Measurements from ENCODE around the gene REEP6. TPM values are rescaled to one million over a fixed set of nuclear protein-coding genes. Genes with fewer than 3 reads are reported as not detected.

The REEP6 gene
- polyA plus RNA-seq, 1 of the 3 experiments (the other 2 are of a cell fraction) = 9.1 TPM

DNA sequence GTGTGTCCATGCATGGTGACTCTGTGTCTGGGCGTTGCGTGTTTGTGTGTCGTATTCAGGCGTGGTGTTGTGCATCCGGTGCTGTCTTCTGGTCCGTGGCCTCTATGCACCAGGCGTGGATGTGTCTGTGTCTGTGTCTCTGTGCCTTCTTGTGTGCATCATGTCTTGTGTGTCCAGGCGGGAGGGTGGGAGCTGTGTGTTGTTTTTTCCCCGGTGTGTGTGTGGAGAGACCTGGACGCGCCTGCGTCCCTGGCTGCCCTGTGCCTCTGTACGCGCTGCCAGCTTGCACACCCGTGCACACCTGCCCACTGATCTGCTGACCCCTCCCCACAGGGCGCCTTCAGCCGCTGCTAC, 34.0 kb downstream of the REEP6 start:
- no peak for DNase-seq
- Histone ChIP-seq H3K9me3 (no peaks in the 10 kb centered on the region), H3K4me3 (ENCODE audit: low read depth in 2 of 2, low read length in 1 of 2) (no peak overlapping the region), H3K27me3 (ENCODE audit: insufficient read depth) (peaks cover 65% of the 10 kb centered on the region), H4K20me1 (ENCODE audit: insufficient read depth) (no peaks in the 10 kb centered on the region), H3K27ac (ENCODE audit: low read depth in 2 of 2, low read length in 1 of 2) (no peak overlapping the region), H3K9ac (no peak overlapping the region), H3K9me2 (no peaks in the 10 kb centered on the region), H3K79me2 (ENCODE audit: insufficient read depth) (no peaks in the 10 kb centered on the region), H3K4me2 (no peak overlapping the region), H3F3A (replicated peaks; ENCODE audit: insufficient read depth) (peaks cover 6% of the 10 kb centered on the region), H3K4me1 (ENCODE audit: control insufficient read depth in 1 of 2, insufficient read depth in 2 of 2, low read depth in 1 of 2, low read length in 1 of 2) (no peaks in the 10 kb centered on the region), H3K36me3 (replicated peaks in 1 of 2; ENCODE audit: control insufficient read depth in 1 of 2, insufficient read depth in 2 of 2, low read length in 1 of 2) (no peaks in the 10 kb centered on the region), H2AFZ (ENCODE audit: low read depth) (no peak overlapping the region)
- 22% methylated on average over 9 of the region's 17 CpGs for WGBS (ENCODE audit: low lambda C conversion rate)
- POLR2A ChIA-PET = no interaction called here
- no peak for TF ChIP-seq CHD2 (IDR thresholded peaks at IDR 0.05; ENCODE audit: low read length, partially characterized antibody)
- no peak for TF ChIP-seq TEAD4 (IDR thresholded peaks at IDR 0.05; ENCODE audit: borderline replicate concordance, insufficient read depth)
- no peak for TF ChIP-seq FOSL2 (IDR thresholded peaks at IDR 0.05; ENCODE audit: borderline replicate concordance, low read depth)
- no peak for TF ChIP-seq MXI1 (IDR thresholded peaks at IDR 0.05; ENCODE audit: low read depth, low read length)
- TF ChIP-seq, protein P1, sequence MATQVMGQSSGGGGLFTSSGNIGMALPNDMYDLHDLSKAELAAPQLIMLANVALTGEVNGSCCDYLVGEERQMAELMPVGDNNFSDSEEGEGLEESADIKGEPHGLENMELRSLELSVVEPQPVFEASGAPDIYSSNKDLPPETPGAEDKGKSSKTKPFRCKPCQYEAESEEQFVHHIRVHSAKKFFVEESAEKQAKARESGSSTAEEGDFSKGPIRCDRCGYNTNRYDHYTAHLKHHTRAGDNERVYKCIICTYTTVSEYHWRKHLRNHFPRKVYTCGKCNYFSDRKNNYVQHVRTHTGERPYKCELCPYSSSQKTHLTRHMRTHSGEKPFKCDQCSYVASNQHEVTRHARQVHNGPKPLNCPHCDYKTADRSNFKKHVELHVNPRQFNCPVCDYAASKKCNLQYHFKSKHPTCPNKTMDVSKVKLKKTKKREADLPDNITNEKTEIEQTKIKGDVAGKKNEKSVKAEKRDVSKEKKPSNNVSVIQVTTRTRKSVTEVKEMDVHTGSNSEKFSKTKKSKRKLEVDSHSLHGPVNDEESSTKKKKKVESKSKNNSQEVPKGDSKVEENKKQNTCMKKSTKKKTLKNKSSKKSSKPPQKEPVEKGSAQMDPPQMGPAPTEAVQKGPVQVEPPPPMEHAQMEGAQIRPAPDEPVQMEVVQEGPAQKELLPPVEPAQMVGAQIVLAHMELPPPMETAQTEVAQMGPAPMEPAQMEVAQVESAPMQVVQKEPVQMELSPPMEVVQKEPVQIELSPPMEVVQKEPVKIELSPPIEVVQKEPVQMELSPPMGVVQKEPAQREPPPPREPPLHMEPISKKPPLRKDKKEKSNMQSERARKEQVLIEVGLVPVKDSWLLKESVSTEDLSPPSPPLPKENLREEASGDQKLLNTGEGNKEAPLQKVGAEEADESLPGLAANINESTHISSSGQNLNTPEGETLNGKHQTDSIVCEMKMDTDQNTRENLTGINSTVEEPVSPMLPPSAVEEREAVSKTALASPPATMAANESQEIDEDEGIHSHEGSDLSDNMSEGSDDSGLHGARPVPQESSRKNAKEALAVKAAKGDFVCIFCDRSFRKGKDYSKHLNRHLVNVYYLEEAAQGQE (IDR thresholded peaks at IDR 0.05; ENCODE audit: low read depth, low read length) = no peak
- CTCF ChIA-PET = interaction anchor here (1.5 to 1.7 kb wide), 2 partner anchors 21 to 23 kb away, joined by 4 to 8 read pairs; no protein-coding TSS in a partner anchor

DNA sequence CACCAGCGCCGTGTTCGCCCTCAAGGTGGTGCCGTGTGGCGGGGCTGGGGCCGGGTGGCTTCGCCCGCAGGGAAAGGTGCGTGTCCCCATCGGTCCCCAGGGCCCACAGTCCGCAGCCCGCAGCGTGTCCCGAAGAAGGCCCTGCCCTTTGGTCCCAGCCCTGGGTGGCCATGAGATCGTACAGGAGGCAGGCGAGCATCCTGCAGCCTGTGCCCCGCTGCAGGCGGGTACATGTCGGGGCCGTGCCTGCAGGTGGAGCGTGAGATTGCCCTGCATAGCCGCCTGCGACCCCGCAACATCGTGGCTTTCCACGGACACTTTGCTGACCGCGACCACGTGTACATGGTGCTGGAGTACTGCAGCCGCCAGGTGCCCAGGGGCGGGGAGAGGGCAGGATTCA, 34.4 kb downstream of the REEP6 start:
- Histone ChIP-seq H3K9me3 (no peaks in the 10 kb centered on the region), H3K4me1 (ENCODE audit: control insufficient read depth in 1 of 2, insufficient read depth in 2 of 2, low read depth in 1 of 2, low read length in 1 of 2) (no peaks in the 10 kb centered on the region), H3F3A (replicated peaks; ENCODE audit: insufficient read depth) (peaks cover 6% of the 10 kb centered on the region), H3K9ac (no peak overlapping the region), H3K4me3 (ENCODE audit: low read depth in 2 of 2, low read length in 1 of 2) (no peak overlapping the region), H4K20me1 (ENCODE audit: insufficient read depth) (no peaks in the 10 kb centered on the region), H3K4me2 (no peak overlapping the region), H3K27me3 (ENCODE audit: insufficient read depth) (peaks cover 69% of the 10 kb centered on the region), H2AFZ (ENCODE audit: low read depth) (no peak overlapping the region), H3K27ac (ENCODE audit: low read depth in 2 of 2, low read length in 1 of 2) (no peak overlapping the region), H3K36me3 (replicated peaks in 1 of 2; ENCODE audit: control insufficient read depth in 1 of 2, insufficient read depth in 2 of 2, low read length in 1 of 2) (no peaks in the 10 kb centered on the region), H3K79me2 (ENCODE audit: insufficient read depth) (no peaks in the 10 kb centered on the region), H3K9me2 (no peaks in the 10 kb centered on the region)
- WGBS (ENCODE audit: low lambda C conversion rate) = 10% methylated on average over 16 of the region's 31 CpGs
- TF ChIP-seq RAD21 (IDR thresholded peaks at IDR 0.05; ENCODE audit: low read length) (no peak), RXRA (IDR thresholded peaks at IDR 0.05; ENCODE audit: borderline replicate concordance, low read depth) (no peak), FOXM1 (IDR thresholded peaks at IDR 0.05; ENCODE audit: low read depth) (no peak), YY1 (IDR thresholded peaks at IDR 0.05; ENCODE audit: low read depth) (no peak), GABPA (IDR thresholded peaks at IDR 0.05; ENCODE audit: low read depth) (no peak), RFX5 (IDR thresholded peaks at IDR 0.05; ENCODE audit: low read length) (no peak), FOXJ3 (CRISPR knock-in tag; IDR thresholded peaks at IDR 0.05) (no peak), POLR2AphosphoS5 (IDR thresholded peaks at IDR 0.05; ENCODE audit: low read depth, low read length) (no peak), NFIC (IDR thresholded peaks at IDR 0.05; ENCODE audit: borderline replicate concordance) (no peak), SMC3 (IDR thresholded peaks at IDR 0.05; ENCODE audit: low read depth, low read length) (no peak), CHD2 (IDR thresholded peaks at IDR 0.05; ENCODE audit: low read length, partially characterized antibody) (no peak), FOSL2 (IDR thresholded peaks at IDR 0.05; ENCODE audit: borderline replicate concordance, low read depth) (no peak), EZH2phosphoT487 (IDR thresholded peaks at IDR 0.05; ENCODE audit: borderline replicate concordance, low read depth) (no peak), MEF2A (IDR thresholded peaks at IDR 0.05; ENCODE audit: borderline replicate concordance, low read depth) (no peak), TEAD4 (IDR thresholded peaks at IDR 0.05; ENCODE audit: borderline replicate concordance, insufficient read depth) (no peak)
- TF ChIP-seq, protein P2, sequence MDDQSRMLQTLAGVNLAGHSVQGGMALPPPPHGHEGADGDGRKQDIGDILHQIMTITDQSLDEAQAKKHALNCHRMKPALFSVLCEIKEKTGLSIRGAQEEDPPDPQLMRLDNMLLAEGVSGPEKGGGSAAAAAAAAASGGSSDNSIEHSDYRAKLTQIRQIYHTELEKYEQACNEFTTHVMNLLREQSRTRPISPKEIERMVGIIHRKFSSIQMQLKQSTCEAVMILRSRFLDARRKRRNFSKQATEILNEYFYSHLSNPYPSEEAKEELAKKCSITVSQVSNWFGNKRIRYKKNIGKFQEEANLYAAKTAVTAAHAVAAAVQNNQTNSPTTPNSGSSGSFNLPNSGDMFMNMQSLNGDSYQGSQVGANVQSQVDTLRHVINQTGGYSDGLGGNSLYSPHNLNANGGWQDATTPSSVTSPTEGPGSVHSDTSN (IDR thresholded peaks at IDR 0.05) = no peak
- TF ChIP-seq, protein P3, sequence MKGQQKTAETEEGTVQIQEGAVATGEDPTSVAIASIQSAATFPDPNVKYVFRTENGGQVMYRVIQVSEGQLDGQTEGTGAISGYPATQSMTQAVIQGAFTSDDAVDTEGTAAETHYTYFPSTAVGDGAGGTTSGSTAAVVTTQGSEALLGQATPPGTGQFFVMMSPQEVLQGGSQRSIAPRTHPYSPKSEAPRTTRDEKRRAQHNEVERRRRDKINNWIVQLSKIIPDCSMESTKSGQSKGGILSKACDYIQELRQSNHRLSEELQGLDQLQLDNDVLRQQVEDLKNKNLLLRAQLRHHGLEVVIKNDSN (IDR thresholded peaks at IDR 0.05; ENCODE audit: borderline replicate concordance, low read depth) = no peak
- TF ChIP-seq, protein P4, sequence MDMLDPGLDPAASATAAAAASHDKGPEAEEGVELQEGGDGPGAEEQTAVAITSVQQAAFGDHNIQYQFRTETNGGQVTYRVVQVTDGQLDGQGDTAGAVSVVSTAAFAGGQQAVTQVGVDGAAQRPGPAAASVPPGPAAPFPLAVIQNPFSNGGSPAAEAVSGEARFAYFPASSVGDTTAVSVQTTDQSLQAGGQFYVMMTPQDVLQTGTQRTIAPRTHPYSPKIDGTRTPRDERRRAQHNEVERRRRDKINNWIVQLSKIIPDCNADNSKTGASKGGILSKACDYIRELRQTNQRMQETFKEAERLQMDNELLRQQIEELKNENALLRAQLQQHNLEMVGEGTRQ (IDR thresholded peaks at IDR 0.05; ENCODE audit: borderline replicate concordance, low read depth, low read length) = no peak
- DNase-seq = no peak
- CTCF ChIA-PET = interaction anchor here (1.5 to 1.7 kb wide), 2 partner anchors 21 to 23 kb away, joined by 4 to 8 read pairs; no protein-coding TSS in a partner anchor
- POLR2A ChIA-PET = no interaction called here

Measured in SK-N-SH (cell line).